HepG2 (cell line): Measurements from ENCODE around the gene CYBC1. TPM values are rescaled to one million over a fixed set of nuclear protein-coding genes. Genes with fewer than 3 reads are reported as not detected.

Experiments
- ATAC-seq: fragments of 200-7000 bp; cut with Tn5 transposase; 3 replicates; pipeline ENCODE4 v1.9.1; 2020; ENCODE audit warnings: mild to moderate bottlenecking, moderate library complexity
- BruUV-seq: library from RNA; stranded (reverse); fragments of 400-500 nt; replicated peaks from 2 replicates; lab custom pipeline; 2021; lab: Mats Ljungman, UMichigan
- CTCF ChIA-PET: fragments of 300-600 bp; formaldehyde crosslinking; extraction: SDS; loops from one replicate; lab custom pipeline; 2021; ENCODE audit warnings: low total read pairs, inconsistent platforms, low intra/inter-chr PET ratio; lab: Yijun Ruan, JAX
- POLR2A ChIA-PET: fragments of 350-600 bp; sonication (Branson Sonifier 250); formaldehyde crosslinking; loops from one replicate; lab custom pipeline; 2020; ENCODE audit warnings: antibody characterized with exemption, inconsistent platforms; lab: Yijun Ruan, JAX
- DNase-seq: peaks from one replicate; pipeline ENCODE4 v3.0.0-alpha.2; 2015; ENCODE audit warnings: low spot score
- FAIRE-seq: peaks from 3 replicates; lab custom pipeline; 2011; peaks lifted over from hg19 to GRCh38; lab: Jason Lieb, UNC
- H2AFZ ChIP-seq: one replicate; pipeline ENCODE4 v1.6.1; 2011; ENCODE audit warnings: low read length, inconsistent platforms
- H3K27ac ChIP-seq: fragments of 300-600 bp; 3 replicates; pipeline ENCODE4 v1.8.0; 2011; ENCODE audit warnings: mixed run types, mild to moderate bottlenecking, mixed read lengths, low read length, inconsistent platforms; ENCODE audit not compliant: insufficient read depth; ENCODE audit errors: extremely low read length
- H3K27me3 ChIP-seq, 2 experiments: fragments of 200-600 bp in 1 of 2; 2 replicates in 1 of 2; 3 replicates in 1 of 2; pipeline versions ENCODE4 v1.6.0 to v1.8.0; 2011; ENCODE audit warnings: low read length in 2 of 2, mild to moderate bottlenecking in 2 of 2, moderate library complexity in 2 of 2, inconsistent platforms in 1 of 2; ENCODE audit not compliant: insufficient read depth in 2 of 2, control insufficient read depth in 1 of 2
- H3K36me3 ChIP-seq, 2 experiments: fragments of 200-600 bp in 1 of 2; replicated peaks in 1 of 2; 2 replicates in 1 of 2; 3 replicates in 1 of 2; pipeline versions ENCODE4 v1.5.1 to v1.8.0; 2011; ENCODE audit warnings: low read length in 2 of 2, inconsistent platforms in 1 of 2; ENCODE audit not compliant: insufficient read depth in 2 of 2, control insufficient read depth in 1 of 2
- H3K4me1 ChIP-seq: 2 replicates; pipeline ENCODE4 v1.5.1; 2012; ENCODE audit warnings: low read length, inconsistent platforms; ENCODE audit not compliant: insufficient read depth
- H3K4me2 ChIP-seq: 2 replicates; pipeline ENCODE4 v1.6.0; 2011; ENCODE audit warnings: low read depth, low read length, inconsistent platforms
- H3K4me3 ChIP-seq, 3 experiments: fragments of 200-600 bp in 1 of 3; sonication (generic), shearing (Covaris generic) in 1 of 3; replicated peaks in 1 of 3; 2 replicates each; pipeline ENCODE4 v1.5.1; 2011 to 2016; ENCODE audit warnings: low read length in 3 of 3, inconsistent platforms in 2 of 3, low read depth in 2 of 3, mild to moderate bottlenecking in 2 of 3, control low read depth in 1 of 3, mixed read lengths in 1 of 3; ENCODE audit not compliant: insufficient read depth in 1 of 3
- H3K79me2 ChIP-seq: one replicate; pipeline ENCODE4 v1.6.1; 2011; ENCODE audit warnings: low read length, inconsistent platforms; ENCODE audit not compliant: insufficient read depth
- H3K9ac ChIP-seq: 2 replicates; pipeline ENCODE4 v1.6.0; 2011; ENCODE audit warnings: mild to moderate bottlenecking, low read depth, low read length, inconsistent platforms; ENCODE audit not compliant: insufficient read depth
- H3K9me3 ChIP-seq: 2 replicates; pipeline ENCODE4 v1.5.1; 2012; ENCODE audit warnings: mild to moderate bottlenecking, low read length
- H4K20me1 ChIP-seq: 2 replicates; pipeline ENCODE4 v1.6.0; 2011; ENCODE audit warnings: inconsistent platforms, mild to moderate bottlenecking, low read length, moderate library complexity; ENCODE audit not compliant: insufficient read depth
- AGO2 ChIP-seq: fragments of 200-400 bp; formaldehyde crosslinking; optimal IDR thresholded peaks from 2 replicates; pipeline ENCODE3; 2017; ENCODE audit warnings: mild to moderate bottlenecking, low read depth, low read length, moderate library complexity
- RBFOX2 ChIP-seq: fragments of 200-400 bp; formaldehyde crosslinking; IDR thresholded peaks from 2 replicates; pipeline ENCODE4 v1.6.1; 2017; ENCODE audit warnings: low read depth, mild to moderate bottlenecking, low read length
- ZFP36 ChIP-seq: fragments of 150-350 bp; IDR thresholded peaks from 2 replicates; pipeline ENCODE4 v1.6.1; 2018; ENCODE audit warnings: borderline replicate concordance, low read length, low read depth; ENCODE audit not compliant: partially characterized antibody
- ZNF20 ChIP-seq: sonication (generic); formaldehyde crosslinking; IDR thresholded peaks from 2 replicates; pipeline ENCODE4 v1.4.0; 2020; ENCODE audit warnings: mild to moderate bottlenecking, moderate library complexity, missing genetic modification reagents
- ZNF569 ChIP-seq: sonication (generic); formaldehyde crosslinking; IDR thresholded peaks from 2 replicates; pipeline ENCODE4 v1.5.0; 2020; ENCODE audit warnings: mild to moderate bottlenecking, missing genetic modification reagents, moderate library complexity, borderline replicate concordance
- ZNF746 ChIP-seq: sonication (generic); formaldehyde crosslinking; IDR thresholded peaks from 2 replicates; pipeline ENCODE4 v1.8.0; 2022; ENCODE audit warnings: mild to moderate bottlenecking, missing genetic modification reagents
- ZNF788 ChIP-seq: sonication (generic); formaldehyde crosslinking; IDR thresholded peaks from 2 replicates; pipeline ENCODE4 v1.5.0; 2020; ENCODE audit warnings: mild to moderate bottlenecking, missing genetic modification reagents, borderline replicate concordance
- WGBS: methylation state at CpG from one replicate; pipeline ENCODE4 v1.1.6; 2017; ENCODE audit warnings: low lambda C conversion rate; 5-methylcytosine and 5-hydroxymethylcytosine counted together
- in situ Hi-C: cut with HindIII; loops from 2 replicates; pipeline ENCODE4 v1.10.0; 2017; ENCODE audit warnings: low pct_unique_long_range_greater_than_20kb; ENCODE audit not compliant: extremely low pct_ligation_motif_present
- intact Hi-C: fragments of 100-400 bp; cut with micrococcal nuclease; formaldehyde crosslinking; loops from one replicate; pipeline ENCODE4 v1.10.0; 2022; ENCODE audit not compliant: unreplicated experiment
- polyA plus RNA-seq, 8 experiments: library from polyadenylated mRNA; depleted of rRNA in 3 of 8; stranded (reverse) in 7 of 8; unstranded in 1 of 8; fragments of >200 nt; fragmentation: Illumina TruSeq in 4 of 8; extraction: Trizol in 4 of 8; gene quantifications; 2 replicates each; pipeline versions ENCODE4 v1.2.1 to v1.2.3, GENCODE V29; 2011 to 2016; ENCODE audit warnings: low read depth in 4 of 8, missing spikeins in 1 of 8, mixed read lengths in 1 of 8; ENCODE audit not compliant: insufficient read depth in 1 of 8
- total RNA-seq, 5 experiments: library from RNA; depleted of rRNA; stranded (reverse); fragments of >200 nt; fragmentation: Illumina TruSeq; extraction: Trizol; gene quantifications; 2 replicates each; pipeline ENCODE4 v1.2.3, GENCODE V29; 2016; ENCODE audit warnings: low read depth in 1 of 5

CYBC1 gene
- total and polyA plus RNA-seq, 2 of the 13 experiments (the other 11 are each of a cell fraction or from before 2014, with no cell fraction given) = 43.4 to 44.1 TPM

GRCh38 chr17:82437325-82437668, 13.3 kb downstream of the CYBC1 start:
- H3K27me3 ChIP-seq = no peaks in the 10 kb centered on the region
- FAIRE-seq = no peak
- no peaks in the 10 kb centered on the region for H4K20me1 ChIP-seq
- no peaks in the 10 kb centered on the region for H3K4me1 ChIP-seq
- TF ChIP-seq ZNF20 (CRISPR knock-in tag) (no peak), ZNF788 (CRISPR knock-in tag) (no peak), ZNF569 (CRISPR knock-in tag) (no peak), ZNF746 (CRISPR knock-in tag) (no peak)
- ChIA-PET CTCF (no interaction called here), POLR2A (no interaction called here)
- in situ Hi-C loops (no loop called here), intact Hi-C loops (no loop called here)
- no peak overlapping the region for H3K4me2 ChIP-seq
- H3K9ac ChIP-seq = no peak overlapping the region
- H2AFZ ChIP-seq = no peak overlapping the region
- no peaks in the 10 kb centered on the region for H3K9me3 ChIP-seq
- WGBS = 94% methylated on average over 3 of the region's 18 CpGs
- H3K27ac ChIP-seq = no peak overlapping the region
- ATAC-seq = no peak
- DNase-seq = no peak
- no peaks in the 10 kb centered on the region for H3K79me2 ChIP-seq
- no TSS peak for BruUV-seq
- peaks cover 9 to 10% of the 10 kb centered on the region in 2 experiments; a peak in 4 of 5 replicates for H3K36me3 ChIP-seq
- H3K4me3 ChIP-seq = no peak overlapping the region

- DNase-seq (no peak), ATAC-seq (no peak), FAIRE-seq (no peak)
- ChIA-PET CTCF (no interaction called here), POLR2A (no interaction called here)
- BruUV-seq = no TSS peak
- 94% methylated on average over 29 of the region's 36 CpGs for WGBS
- TF ChIP-seq RBFOX2 (0 out of 2 replicates have a peak, but pooled peaks have one; percentile 23), AGO2 (peak; percentile 21), ZFP36 (no peak)
- H3K79me2 ChIP-seq = no peaks in the 10 kb centered on the region
- H3K4me3 ChIP-seq = no peak overlapping the region
- in situ Hi-C loops (no loop called here), intact Hi-C loops (no loop called here)
- no peaks in the 10 kb centered on the region for H3K4me1 ChIP-seq
- no peak overlapping the region for H2AFZ ChIP-seq
- H3K36me3 ChIP-seq = peaks cover 9 to 10% of the 10 kb centered on the region in 2 experiments; a peak in 4 of 5 replicates
- no peaks in the 10 kb centered on the region for H4K20me1 ChIP-seq
- H3K4me2 ChIP-seq = no peak overlapping the region
- H3K27ac ChIP-seq = no peak overlapping the region
- H3K9ac ChIP-seq = no peak overlapping the region
- no peaks in the 10 kb centered on the region for H3K27me3 ChIP-seq
- no peaks in the 10 kb centered on the region for H3K9me3 ChIP-seq
Observed at GRCh38 chr17:82436601-82437324, 13.8 kb downstream of the CYBC1 start.
